Epithelial cell of esophagus (primary cell): Measurements from ENCODE around the gene GPSM3.
A peak's percentile ranks its signal among the peaks of the same experiment; 100 is the strongest.
"Not testable (repeated sequence)": the region's sequence is repeated elsewhere in the genome, so short reads cannot be mapped to it uniquely, and the experiment has no call there.

Experiments used
- DNase-seq: peaks from one replicate; pipeline ENCODE4 v3.0.0; 2010; ENCODE audit warnings: low read depth
- H3K4me3 ChIP-seq: 2 replicates; pipeline ENCODE4 v1.5.1; 2011; ENCODE audit warnings: mild to moderate bottlenecking, low read length, control low read depth
- TF ChIP-seq, protein P1 (sequence below): IDR thresholded peaks from 2 replicates; pipeline ENCODE4 v1.5.1; 2011; ENCODE audit warnings: low read depth, mild to moderate bottlenecking, low read length, control low read depth, inconsistent platforms; ENCODE audit not compliant: insufficient read depth; ENCODE audit errors: missing control alignments

GPSM3 gene

DNA sequence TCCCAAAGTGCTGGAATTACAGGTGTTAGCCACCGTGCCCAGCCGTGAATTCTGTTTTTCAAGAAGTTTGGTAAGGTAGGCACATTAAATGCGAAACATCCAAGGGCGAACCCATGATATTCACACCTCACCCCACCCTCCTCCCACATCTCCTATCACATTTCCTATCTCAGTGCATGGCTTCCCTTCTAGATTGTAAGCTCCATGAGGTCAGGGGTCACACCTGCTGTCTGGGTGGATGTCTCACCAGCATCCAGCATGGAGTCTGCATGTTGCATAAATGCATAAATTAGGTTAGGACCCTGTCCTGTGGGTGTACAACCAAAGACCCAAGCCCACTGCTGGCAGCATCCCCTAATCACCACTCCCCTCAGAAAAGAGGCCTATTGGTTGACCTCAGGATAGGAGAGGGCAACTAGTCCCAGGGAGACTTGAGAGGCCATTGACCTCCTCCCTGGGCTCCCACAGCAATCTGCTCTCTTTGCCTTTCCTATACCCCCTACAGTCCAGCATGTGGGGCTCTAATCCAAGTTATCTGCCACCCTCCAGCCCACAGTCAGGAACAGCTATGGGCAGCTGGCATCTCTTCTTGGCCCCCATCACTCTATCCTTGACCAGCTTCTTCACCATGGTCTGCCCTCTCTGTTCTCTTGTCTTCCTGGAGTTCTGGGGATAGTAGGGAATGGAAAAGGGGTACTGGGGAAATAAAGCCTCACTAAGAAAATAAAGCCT, 44.9 kb downstream of the GPSM3 start:
- TF ChIP-seq, protein P1, sequence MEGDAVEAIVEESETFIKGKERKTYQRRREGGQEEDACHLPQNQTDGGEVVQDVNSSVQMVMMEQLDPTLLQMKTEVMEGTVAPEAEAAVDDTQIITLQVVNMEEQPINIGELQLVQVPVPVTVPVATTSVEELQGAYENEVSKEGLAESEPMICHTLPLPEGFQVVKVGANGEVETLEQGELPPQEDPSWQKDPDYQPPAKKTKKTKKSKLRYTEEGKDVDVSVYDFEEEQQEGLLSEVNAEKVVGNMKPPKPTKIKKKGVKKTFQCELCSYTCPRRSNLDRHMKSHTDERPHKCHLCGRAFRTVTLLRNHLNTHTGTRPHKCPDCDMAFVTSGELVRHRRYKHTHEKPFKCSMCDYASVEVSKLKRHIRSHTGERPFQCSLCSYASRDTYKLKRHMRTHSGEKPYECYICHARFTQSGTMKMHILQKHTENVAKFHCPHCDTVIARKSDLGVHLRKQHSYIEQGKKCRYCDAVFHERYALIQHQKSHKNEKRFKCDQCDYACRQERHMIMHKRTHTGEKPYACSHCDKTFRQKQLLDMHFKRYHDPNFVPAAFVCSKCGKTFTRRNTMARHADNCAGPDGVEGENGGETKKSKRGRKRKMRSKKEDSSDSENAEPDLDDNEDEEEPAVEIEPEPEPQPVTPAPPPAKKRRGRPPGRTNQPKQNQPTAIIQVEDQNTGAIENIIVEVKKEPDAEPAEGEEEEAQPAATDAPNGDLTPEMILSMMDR, result no peak
- no peak for DNase-seq
- H3K4me3 ChIP-seq, result peak overlapping the region; percentile 82

- TF ChIP-seq, protein P1, result no peak
Observed at GRCh38 chr6:32146687-32147086, 45.8 kb downstream of the GPSM3 start.

DNA sequence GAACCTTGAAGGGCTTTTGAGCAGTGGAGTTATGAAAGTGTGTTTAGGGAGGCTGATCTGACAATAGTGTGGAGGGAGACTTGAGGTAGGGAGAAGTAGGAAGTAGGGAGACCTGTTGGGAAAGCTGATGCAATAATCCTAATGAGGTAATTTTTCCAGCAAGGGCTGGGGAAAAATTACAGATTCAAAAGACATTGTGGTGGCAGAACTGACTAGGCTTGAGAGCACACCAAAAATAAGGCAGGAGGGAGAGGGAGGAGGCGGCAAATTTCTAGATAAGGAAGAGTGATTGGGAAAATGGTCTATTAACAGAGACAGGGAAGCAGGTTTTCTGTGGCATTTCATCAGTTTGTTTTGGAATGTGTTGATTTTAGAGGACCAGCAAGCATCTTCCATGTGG, 46.2 kb downstream of the GPSM3 start:
- TF ChIP-seq, protein P1, result no peak
- peak; percentile 41 for DNase-seq
- no peak overlapping the region for H3K4me3 ChIP-seq

More at GRCh38 chr6:32146687-32147086, 45.8 kb downstream of the GPSM3 start:
- no peak for DNase-seq
- H3K4me3 ChIP-seq, result no peak overlapping the region

DNA sequence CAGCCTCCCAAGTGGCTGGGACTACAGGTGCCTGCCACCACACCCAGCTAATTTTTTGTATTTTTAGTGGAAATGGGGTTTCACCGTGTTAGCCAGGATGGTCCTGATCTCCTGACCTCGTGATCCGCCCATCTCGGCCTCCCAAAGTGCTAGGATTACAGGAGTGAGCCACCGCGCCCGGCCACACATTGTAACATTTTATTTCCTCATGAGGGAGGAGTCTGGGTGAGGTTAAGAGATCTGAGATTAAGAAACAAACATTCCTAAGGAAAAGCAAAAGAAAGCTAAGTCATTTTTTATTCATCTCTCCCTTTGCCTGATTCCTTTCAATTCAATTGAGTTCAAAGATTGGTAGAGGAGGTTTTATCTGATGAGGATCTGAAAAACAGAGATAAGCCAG, 48.2 kb downstream of the GPSM3 start:
- not testable (repeated sequence) for H3K4me3 ChIP-seq, DNase-seq
